Ishikawa (cell line): ENCODE results near the gene GREB1L.

ENCODE experiments used
- CEBPB ChIP-seq: IDR thresholded peaks from 2 replicates; pipeline ENCODE4 v1.6.1; 2012
- CREB1 ChIP-seq: IDR thresholded peaks from 2 replicates; pipeline ENCODE4 v1.6.1; 2012; ENCODE audit warnings: low read depth
- EGR1 ChIP-seq: IDR thresholded peaks from 2 replicates; pipeline ENCODE4 v1.6.1; 2012
- EP300 ChIP-seq: IDR thresholded peaks from 2 replicates; pipeline ENCODE4 v1.6.1; 2012; ENCODE audit warnings: borderline replicate concordance
- FOXM1 ChIP-seq: IDR thresholded peaks from 2 replicates; pipeline ENCODE4 v1.6.1; 2012; ENCODE audit warnings: low read depth, borderline replicate concordance
- MAX ChIP-seq: IDR thresholded peaks from 2 replicates; pipeline ENCODE4 v1.6.1; 2012
- NFIC ChIP-seq: IDR thresholded peaks from 2 replicates; pipeline ENCODE4 v1.6.1; 2012
- RAD21 ChIP-seq: IDR thresholded peaks from 2 replicates; pipeline ENCODE4 v1.6.1; 2012; ENCODE audit warnings: low read depth
- REST ChIP-seq: IDR thresholded peaks from 2 replicates; pipeline ENCODE4 v1.6.1; 2012; ENCODE audit warnings: low read depth, mild to moderate bottlenecking
- TAF1 ChIP-seq: IDR thresholded peaks from 2 replicates; pipeline ENCODE4 v1.6.1; 2012; ENCODE audit warnings: low read depth, mild to moderate bottlenecking
- TCF12 ChIP-seq: IDR thresholded peaks from 2 replicates; pipeline ENCODE4 v1.6.1; 2012; ENCODE audit warnings: low read depth
- TEAD4 ChIP-seq: IDR thresholded peaks from 2 replicates; pipeline ENCODE4 v1.6.1; 2012
- USF1 ChIP-seq: IDR thresholded peaks from 2 replicates; pipeline ENCODE4 v1.6.1; 2012
- YY1 ChIP-seq: IDR thresholded peaks from 2 replicates; pipeline ENCODE4 v1.6.1; 2012; ENCODE audit warnings: low read depth
- ZBTB7A ChIP-seq: IDR thresholded peaks from 2 replicates; pipeline ENCODE4 v1.6.1; 2012; ENCODE audit warnings: low read depth

The GREB1L gene

DNA sequence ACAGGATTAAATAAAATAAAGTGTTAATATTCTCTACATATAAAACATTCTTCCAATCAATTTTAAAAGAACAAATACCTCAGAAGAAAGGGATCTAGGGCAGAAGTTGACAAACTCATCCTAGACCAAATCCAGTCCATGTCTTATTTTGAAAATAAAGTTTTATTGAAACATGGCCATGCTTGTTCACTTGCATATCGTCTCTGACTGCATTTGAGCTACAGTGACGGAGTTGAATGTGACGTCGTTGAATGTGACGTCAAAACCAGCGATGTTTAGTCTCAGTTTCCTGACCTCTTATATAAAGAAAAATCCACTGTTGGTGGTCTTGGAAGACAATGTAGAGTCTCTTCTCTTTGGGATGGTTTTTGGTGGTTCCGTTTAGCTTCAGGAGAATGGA is 33.6 kb downstream of the GREB1L start:
- TF ChIP-seq CREB1 (no peak), RAD21 (no peak), EP300 (no peak), MAX (no peak), TCF12 (no peak), CEBPB (no peak)

- no peak for TF ChIP-seq YY1
- no peak for TF ChIP-seq USF1
- TF ChIP-seq RAD21, result no peak
- TF ChIP-seq EGR1, result no peak
- TF ChIP-seq ZBTB7A, result no peak
- no peak for TF ChIP-seq TAF1
- TF ChIP-seq FOXM1, result no peak
- no peak for TF ChIP-seq TEAD4
- no peak for TF ChIP-seq CREB1
- no peak for TF ChIP-seq NFIC
- TF ChIP-seq REST, result no peak
- TF ChIP-seq EP300, result no peak
Measured at GRCh38 chr18:21277578-21277977, 35.5 kb downstream of the GREB1L start.

DNA sequence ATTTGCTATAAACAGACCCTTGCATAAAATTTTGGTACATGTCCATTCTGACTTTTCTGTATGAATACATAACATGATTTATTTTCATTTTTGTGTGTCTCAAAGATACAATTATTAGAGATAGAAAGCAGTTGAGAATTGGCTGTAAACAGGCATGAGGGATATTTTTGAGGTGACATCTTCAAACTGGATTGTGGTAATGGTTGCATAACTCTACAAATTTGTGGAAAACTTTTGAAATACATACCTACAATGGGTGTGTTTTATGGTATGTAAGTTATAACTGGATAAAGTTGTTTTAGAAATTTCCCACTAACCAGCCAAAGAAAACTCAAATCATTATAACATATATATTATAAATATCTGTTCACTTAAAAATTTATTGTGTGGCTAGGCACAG is 39.6 kb downstream of the GREB1L start:
- TF ChIP-seq CEBPB, result no peak
- no peak for TF ChIP-seq EGR1
- TF ChIP-seq TEAD4, result no peak
- TF ChIP-seq TCF12, result no peak
- TF ChIP-seq YY1, result no peak
- TF ChIP-seq USF1, result no peak
- TF ChIP-seq NFIC, result no peak
- TF ChIP-seq EP300, result no peak
- TF ChIP-seq TAF1, result no peak
- no peak for TF ChIP-seq REST
- no peak for TF ChIP-seq RAD21
- no peak for TF ChIP-seq CREB1
- no peak for TF ChIP-seq MAX
- TF ChIP-seq FOXM1, result no peak
- no peak for TF ChIP-seq ZBTB7A

GRCh38 chr18:21284540-21284939 is 42.5 kb downstream of the GREB1L start:
- TF ChIP-seq NFIC (no peak), REST (no peak), TCF12 (no peak), CEBPB (no peak), FOXM1 (no peak), ZBTB7A (no peak)

DNA sequence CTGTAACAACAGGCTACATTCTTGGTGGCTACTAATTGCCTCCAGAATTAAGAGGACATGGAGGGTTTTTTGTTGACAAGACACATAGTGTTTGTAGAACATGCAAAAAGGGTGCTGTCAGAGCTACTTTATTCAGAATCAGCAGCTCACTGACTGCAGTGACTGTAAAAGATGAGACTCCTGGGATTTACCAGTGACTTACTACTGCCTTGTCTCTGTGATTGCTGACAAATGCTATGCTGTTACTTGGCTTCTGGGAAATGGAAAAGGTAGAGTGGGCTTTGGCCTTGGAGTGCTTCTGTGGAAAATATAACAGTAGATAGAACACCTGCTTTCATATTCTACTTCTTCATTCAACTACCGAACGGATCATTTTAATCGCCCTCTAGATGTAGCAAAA is 47.8 kb downstream of the GREB1L start:
- TF ChIP-seq TEAD4, result no peak
- no peak for TF ChIP-seq EGR1
- no peak for TF ChIP-seq YY1
- TF ChIP-seq USF1, result no peak
- no peak for TF ChIP-seq FOXM1
- no peak for TF ChIP-seq REST
- no peak for TF ChIP-seq NFIC
- no peak for TF ChIP-seq ZBTB7A
- no peak for TF ChIP-seq EP300
- TF ChIP-seq TCF12, result no peak
- TF ChIP-seq CEBPB, result no peak
- TF ChIP-seq RAD21, result no peak
- TF ChIP-seq CREB1, result no peak
- no peak for TF ChIP-seq TAF1
- TF ChIP-seq MAX, result no peak
